HG02840 (cell line): Measurements from ENCODE around the gene FBXW10.
"Not testable (repeated sequence)": the region's sequence is repeated elsewhere in the genome, so short reads cannot be mapped to it uniquely, and the experiment has no call there.

Experiments
- ATAC-seq: cut with Tn5 transposase; IDR thresholded peaks from one replicate; pipeline ENCODE4 v1.9.1; 2021; ENCODE audit warnings: mild to moderate bottlenecking, moderate library complexity, moderate number of reproducible peaks; ENCODE audit not compliant: unreplicated experiment, low FRiP score

The FBXW10 gene, protein sequence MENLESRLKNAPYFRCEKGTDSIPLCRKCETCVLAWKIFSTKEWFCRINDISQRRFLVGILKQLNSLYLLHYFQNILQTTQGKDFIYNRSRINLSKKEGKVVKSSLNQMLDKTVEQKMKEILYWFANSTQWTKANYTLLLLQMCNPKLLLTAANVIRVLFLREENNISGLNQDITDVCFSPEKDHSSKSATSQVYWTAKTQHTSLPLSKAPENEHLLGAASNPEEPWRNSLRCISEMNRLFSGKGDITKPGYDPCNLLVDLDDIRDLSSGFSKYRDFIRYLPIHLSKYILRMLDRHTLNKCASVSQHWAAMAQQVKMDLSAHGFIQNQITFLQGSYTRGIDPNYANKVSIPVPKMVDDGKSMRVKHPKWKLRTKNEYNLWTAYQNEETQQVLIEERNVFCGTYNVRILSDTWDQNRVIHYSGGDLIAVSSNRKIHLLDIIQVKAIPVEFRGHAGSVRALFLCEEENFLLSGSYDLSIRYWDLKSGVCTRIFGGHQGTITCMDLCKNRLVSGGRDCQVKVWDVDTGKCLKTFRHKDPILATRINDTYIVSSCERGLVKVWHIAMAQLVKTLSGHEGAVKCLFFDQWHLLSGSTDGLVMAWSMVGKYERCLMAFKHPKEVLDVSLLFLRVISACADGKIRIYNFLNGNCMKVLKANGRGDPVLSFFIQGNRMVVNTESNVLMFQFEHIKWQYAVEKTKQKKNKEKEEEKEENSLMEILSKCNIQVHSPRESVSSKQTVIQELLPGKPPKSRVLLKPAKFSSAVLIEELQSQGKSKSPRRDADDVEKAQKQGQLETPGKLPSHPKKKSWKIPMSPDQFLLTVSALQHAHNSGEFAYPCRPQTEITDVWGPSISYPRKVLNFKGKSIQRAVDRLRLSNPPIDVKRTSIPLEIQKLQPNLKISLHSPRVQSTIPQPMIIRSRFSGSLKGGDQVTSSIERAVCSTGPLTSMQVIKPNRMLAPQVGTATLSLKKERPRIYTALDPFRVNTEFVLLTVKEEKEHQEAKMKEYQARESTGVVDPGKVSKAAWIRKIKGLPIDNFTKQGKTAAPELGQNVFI

GRCh38 chr17:18743699-18744421 lies at the start of gene FBXW10:
Gene FBXW10, plus strand, starts transcription at chr17:18744054. Its CDS starts 191 bp downstream, at chr17:18744245.
- not testable (repeated sequence) for ATAC-seq

DNA sequence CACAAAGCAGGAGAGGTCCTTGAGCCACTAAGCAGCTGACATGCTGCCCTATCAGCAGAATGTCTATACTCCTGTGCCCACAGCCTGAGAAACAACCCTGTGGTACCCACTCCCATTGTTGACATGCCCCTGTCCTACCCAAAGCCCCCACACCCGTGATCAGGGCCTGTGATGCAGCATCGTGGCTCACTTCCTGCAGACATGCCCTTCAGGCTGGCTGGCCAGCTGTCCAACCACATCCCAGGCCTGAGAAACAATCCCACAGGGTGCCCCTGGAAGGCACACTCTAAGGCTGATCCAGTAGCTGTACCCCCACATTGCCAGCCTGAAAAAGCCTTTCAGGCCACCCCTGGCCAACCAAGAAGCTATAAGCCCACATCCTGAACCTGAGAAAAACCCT lies 48.7 kb upstream of the FBXW10 start:
- ATAC-seq, result not testable (repeated sequence)

- not testable (repeated sequence) for ATAC-seq
Measured at GRCh38 chr17:18698473-18699103, 45.3 kb upstream of the FBXW10 start.

DNA sequence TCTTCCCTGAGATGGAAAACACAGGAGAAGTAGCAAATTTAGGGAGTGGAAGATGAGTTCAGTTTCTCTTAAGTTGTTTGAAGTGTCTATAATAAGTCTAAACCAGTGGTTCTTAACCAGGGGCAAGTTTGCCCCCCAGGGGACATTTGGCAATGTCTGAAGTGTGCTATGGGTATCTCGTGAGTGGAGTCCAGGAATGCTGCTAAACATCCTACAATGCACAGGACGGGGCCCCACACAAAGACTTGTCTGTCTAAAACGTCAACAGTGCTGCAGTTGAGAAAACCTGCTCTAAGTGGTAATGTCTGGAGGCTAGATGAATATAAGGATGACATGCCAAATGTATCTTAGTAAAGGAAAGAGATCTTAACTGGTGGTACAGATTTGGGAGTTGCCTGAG lies 37.9 kb upstream of the FBXW10 start:
- not testable (repeated sequence) for ATAC-seq

GRCh38 chr17:18708215-18708614 lies 35.6 kb upstream of the FBXW10 start:
- ATAC-seq, result not testable (repeated sequence)

GRCh38 chr17:18712354-18712999 lies 31.4 kb upstream of the FBXW10 start:
- ATAC-seq, result not testable (repeated sequence)

DNA sequence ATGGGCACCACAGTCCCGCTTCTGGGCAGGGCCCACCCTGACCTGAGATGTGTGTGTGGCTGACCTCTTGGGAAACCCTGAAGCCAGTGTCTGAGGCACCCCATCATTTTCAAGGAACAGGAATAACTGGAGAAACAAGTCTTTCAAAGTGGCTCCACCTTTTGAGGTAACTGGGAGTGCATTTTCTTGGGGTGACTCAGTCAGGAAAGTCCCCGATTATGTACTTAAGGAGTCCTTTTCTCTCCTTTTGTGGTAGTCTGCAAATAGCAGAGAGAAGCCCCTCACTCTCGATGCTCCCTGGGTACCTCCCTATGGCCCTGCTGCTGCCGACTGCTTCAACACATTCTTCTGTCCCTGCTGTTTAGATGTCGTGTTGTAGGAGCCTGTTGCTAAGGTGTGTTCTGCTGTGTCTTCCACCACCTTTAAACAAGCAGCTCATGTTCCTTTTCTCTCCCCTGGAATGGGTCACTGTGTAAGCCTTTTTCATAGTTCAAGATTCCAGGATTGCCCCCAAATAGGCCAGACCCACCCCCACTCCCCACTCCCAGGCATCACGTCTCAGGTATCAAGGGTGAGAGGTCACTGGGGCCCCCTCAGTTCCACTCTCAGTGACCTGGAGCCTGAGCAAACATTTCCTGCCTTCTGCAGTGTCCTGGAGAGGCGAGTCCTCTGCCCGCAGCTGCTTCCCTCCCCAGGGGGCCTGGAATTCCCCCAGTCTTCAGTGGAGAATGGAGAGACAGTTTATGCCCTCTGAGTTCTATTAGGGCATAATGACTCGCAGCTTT lies 25.0 kb upstream of the FBXW10 start:
- ATAC-seq, result not testable (repeated sequence)

GRCh38 chr17:18719428-18720110 lies 24.3 kb upstream of the FBXW10 start:
- not testable (repeated sequence) for ATAC-seq

DNA sequence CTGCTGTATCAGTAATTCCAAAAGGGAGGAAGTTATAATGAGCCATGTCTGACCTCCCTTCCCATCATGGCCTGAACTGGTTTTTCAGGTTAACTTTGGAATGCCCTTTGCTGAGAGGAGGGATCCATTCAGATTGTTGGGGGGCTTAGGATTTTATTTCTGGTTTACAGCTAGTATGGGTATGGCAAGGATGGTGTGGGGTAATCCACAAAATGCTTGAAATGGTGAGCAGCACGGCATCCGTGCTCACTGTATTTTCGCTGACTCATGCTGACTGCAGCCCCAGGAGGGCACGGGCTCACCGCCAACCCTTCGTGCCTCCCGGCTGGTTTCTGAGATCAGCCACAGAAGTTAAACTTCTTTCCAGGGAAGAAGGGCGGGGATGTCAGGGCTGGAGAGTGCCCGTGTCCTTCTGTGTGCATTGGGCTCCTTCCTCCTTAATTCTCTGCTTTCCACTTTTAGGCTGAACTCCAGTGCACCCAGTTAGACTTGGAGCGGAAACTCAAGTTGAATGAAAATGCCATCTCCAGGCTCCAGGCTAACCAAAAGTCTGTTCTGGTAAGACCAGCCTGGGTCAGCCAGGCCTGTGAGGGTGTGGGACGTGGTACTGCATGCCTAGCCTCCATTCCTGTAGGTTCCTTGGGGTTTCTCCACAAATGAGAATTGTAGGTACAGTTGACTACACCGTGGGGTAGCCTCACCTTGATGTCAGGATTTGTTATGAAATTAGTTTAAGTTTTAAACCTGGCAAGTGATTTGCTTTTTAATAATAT lies 21.9 kb upstream of the FBXW10 start:
- not testable (repeated sequence) for ATAC-seq

DNA sequence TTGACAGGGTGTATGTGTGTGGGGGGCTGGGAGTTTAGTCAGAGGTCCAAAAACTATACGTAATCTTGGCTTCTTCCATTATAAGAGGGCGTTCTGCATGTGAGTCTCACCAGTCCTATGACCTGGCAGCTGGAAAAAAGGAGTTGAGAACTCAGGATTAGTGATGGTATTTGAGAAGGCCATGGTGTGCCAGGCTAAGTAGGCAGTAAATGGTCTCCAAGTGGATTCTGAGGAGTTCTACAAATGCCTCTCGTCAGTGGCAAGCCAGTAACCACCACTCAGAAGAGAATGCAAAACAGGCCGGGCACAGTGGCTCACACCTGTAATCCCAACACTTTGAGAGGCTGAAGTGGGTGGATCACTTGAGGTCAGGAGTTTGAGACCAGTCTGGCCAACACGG lies 21.2 kb upstream of the FBXW10 start:
- not testable (repeated sequence) for ATAC-seq

GRCh38 chr17:18723509-18723908 lies 20.3 kb upstream of the FBXW10 start:
- not testable (repeated sequence) for ATAC-seq

DNA sequence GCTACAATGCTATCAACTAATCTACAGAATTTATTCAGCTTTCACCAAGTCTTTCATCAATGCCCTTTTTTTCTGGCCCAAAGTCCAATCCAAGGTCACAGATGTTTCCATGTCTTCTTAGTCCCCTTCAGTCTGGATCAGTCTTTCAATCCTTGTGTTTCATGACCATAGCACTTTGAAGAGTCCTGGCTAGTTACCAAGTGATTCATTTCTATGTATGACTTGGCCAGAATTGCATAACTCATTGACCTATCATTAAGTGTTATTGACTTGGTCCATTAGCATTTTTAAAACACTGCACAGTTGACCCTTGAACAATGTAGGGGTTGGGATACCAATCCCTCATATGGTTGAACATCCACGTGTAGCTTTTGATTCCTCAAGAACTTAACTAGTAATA lies 11.4 kb upstream of the FBXW10 start:
- not testable (repeated sequence) for ATAC-seq

DNA sequence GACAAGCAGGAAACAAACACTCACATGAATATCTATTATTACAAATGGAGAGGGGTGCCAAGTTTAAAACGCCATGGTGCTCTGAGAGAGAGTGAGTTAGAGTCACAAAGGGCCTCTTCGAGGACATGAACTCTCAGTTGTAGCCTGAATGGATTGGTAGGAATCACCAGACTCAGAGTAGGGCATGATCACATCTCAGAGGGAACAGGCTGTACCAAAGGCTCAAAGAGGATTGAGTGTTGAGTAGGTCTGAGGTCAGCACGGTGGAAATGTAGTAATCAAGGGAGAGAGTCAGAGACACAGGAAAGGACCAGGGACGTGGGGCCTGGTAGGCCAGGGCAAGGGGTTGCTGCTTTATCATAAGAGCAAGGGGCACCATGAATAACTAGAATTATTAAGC lies 10.5 kb upstream of the FBXW10 start:
- ATAC-seq, result not testable (repeated sequence)

DNA sequence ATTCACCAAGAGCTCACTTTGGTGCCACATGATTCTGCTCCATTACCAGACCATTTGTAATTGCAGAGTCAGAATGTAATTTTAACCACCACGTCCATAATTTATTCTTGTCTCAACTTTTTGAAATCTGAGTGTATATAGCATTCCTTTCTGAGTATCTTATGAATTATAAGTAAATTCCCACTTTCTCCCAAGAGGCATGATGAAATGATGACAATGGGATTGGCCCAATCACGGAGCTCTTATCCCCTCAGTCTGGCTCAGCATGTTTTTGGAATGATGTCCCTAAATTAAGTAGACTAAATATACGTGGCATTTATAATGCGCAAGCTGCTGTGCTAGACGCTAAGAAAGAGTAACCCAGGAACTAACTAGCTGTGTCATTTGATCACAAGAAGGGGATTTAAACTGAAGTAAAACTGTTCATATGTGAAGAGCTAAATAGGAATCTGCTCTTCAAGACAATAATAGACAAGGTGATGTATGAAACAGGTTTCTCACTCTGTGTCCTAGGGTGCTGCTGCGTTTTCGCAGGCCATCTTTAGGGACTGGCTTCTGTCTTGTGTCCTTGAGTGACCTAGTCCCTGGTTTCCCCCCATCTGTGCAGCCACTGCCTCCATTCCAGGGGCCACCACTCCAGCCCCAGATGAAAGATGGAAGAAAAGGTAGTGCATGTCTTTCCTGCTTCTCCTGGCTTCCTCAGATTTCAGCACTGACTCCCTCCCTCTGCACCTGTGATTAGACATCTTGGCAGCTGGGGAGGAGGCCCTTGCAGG lies 4.0 kb upstream of the FBXW10 start:
- ATAC-seq, result not testable (repeated sequence)

GRCh38 chr17:18741228-18741627 lies 2.6 kb upstream of the FBXW10 start:
- ATAC-seq, result not testable (repeated sequence)

DNA sequence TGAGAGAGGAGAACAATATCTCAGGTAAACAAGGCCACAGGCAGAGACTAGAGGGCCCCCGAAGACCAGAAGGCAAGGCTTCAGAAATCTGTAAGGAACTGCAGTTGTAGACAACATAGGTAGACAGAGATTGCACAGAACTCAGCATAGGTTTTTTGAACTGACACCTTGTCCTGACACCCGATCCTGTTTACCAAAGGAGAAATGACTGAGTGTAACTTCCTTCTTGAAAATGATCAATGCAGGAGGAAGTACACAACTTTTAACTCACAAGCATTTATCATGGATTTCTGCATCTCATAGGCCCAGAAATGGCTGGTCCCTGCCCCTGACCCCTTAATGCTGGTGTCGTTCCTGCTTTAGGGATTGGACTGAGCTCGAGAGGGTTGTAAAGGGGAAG lies 872 bp downstream of the FBXW10 start:
- ATAC-seq, result not testable (repeated sequence)
